K562 (cell line): ENCODE data around the gene QPRT.

Experiments used
- BRCA1 ChIP-seq, 2 experiments: fragments of 450-650 bp in 1 of 2; sonication (generic) in 1 of 2; formaldehyde crosslinking in 1 of 2; IDR thresholded peaks; 2 replicates each; pipeline versions ENCODE4 v1.5.0 to v1.6.1; 2017 to 2020; ENCODE audit warnings: mild to moderate bottlenecking in 1 of 2, missing genetic modification reagents in 1 of 2
- CTCF ChIP-seq, 3 experiments: IDR thresholded peaks in 2 of 3; conservative IDR thresholded peaks in 1 of 3; 2 replicates each; pipeline ENCODE4 v1.5.1; 2011 to 2012; ENCODE audit warnings: low read length in 3 of 3, mild to moderate bottlenecking in 3 of 3, control low read depth in 2 of 3, improper control_type of control experiment in 1 of 3, inconsistent platforms in 1 of 3, low read depth in 1 of 3, mixed read lengths in 1 of 3, moderate library complexity in 1 of 3; ENCODE audit not compliant: insufficient read depth in 2 of 3
- E2F1 ChIP-seq: sonication (generic); formaldehyde crosslinking; IDR thresholded peaks from 2 replicates; pipeline ENCODE4 v1.8.1; 2023; ENCODE audit warnings: mild to moderate bottlenecking, missing genetic modification reagents, moderate library complexity
- E2F5 ChIP-seq: sonication (generic); formaldehyde crosslinking; IDR thresholded peaks from 2 replicates; pipeline ENCODE4 v1.8.0; 2022; ENCODE audit warnings: mild to moderate bottlenecking, missing genetic modification reagents
- FIP1L1 ChIP-seq: fragments of 200-400 bp; formaldehyde crosslinking; IDR thresholded peaks from 2 replicates; pipeline ENCODE4 v1.6.1; 2018; ENCODE audit warnings: mild to moderate bottlenecking, low read depth, low read length; ENCODE audit not compliant: poor library complexity, severe bottlenecking
- HMG20B ChIP-seq: fragments of 250-450 bp; sonication (Bioruptor Pico); IDR thresholded peaks from 2 replicates; pipeline ENCODE4 v1.5.0; 2021; ENCODE audit warnings: mild to moderate bottlenecking
- MXI1 ChIP-seq: IDR thresholded peaks from 2 replicates; pipeline ENCODE4 v1.6.1; 2011; ENCODE audit warnings: low read depth, mild to moderate bottlenecking, improper control_type of control experiment, low read length
- NFATC3 ChIP-seq: fragments of 450-650 bp; IDR thresholded peaks from 2 replicates; pipeline ENCODE4 v1.6.1; 2017; ENCODE audit warnings: mild to moderate bottlenecking
- TCF7 ChIP-seq: sonication (generic); IDR thresholded peaks from 2 replicates; pipeline ENCODE4 v1.6.1; 2016; ENCODE audit warnings: antibody characterized with exemption, borderline replicate concordance
- ZBTB1 ChIP-seq: sonication (generic); formaldehyde crosslinking; IDR thresholded peaks from 2 replicates; pipeline ENCODE4 v1.8.1; 2023; ENCODE audit warnings: missing genetic modification reagents, low read depth, mild to moderate bottlenecking, borderline replicate concordance
- ZNF175 ChIP-seq: fragments of 200-800 bp; sonication (Bioruptor generic); IDR thresholded peaks from 2 replicates; pipeline ENCODE4 v1.6.1; 2016; ENCODE audit warnings: low read depth, mild to moderate bottlenecking, missing genetic modification characterization, missing compliant biosample characterization

- TF ChIP-seq E2F5 (CRISPR knock-in tag) (no peak), TCF7 (no peak), NFATC3 (no peak), CTCF (IDR thresholded peaks at IDR 0.05 in 2 of 3, conservative IDR thresholded peaks at IDR 0.05 in 1 of 3; ENCODE audit: insufficient read depth in 2 of 3, low read depth in 1 of 3, low read length in 3 of 3) (no peak), ZNF175 (CRISPR knock-in tag) (no peak), ZBTB1 (CRISPR knock-in tag) (no peak), MXI1 (no peak), E2F1 (CRISPR knock-in tag) (no peak), HMG20B (CRISPR knock-in tag) (no peak), BRCA1 (IDR thresholded peaks at IDR 0.05) (no peak), BRCA1 (CRISPR knock-in tag; IDR thresholded peaks at IDR 0.05) (no peak), FIP1L1 (no peak)
Measured at GRCh38 chr16:29717113-29717512, 38.1 kb downstream of the QPRT start.
